D721Med (cell line): ENCODE results near the gene MEF2B.

Experiments
- DNase-seq: peaks from one replicate; pipeline ENCODE4 v3.0.0; 2011; ENCODE audit warnings: low spot score; ENCODE audit not compliant: insufficient read length
- FAIRE-seq: peaks from 2 replicates; lab custom pipeline; 2011; peaks lifted over from hg19 to GRCh38; lab: Jason Lieb, UNC
- CTCF ChIP-seq: IDR thresholded peaks from 2 replicates; pipeline ENCODE4 v1.5.1; 2012; ENCODE audit warnings: mild to moderate bottlenecking, control low read depth; ENCODE audit not compliant: insufficient read depth; ENCODE audit errors: missing control alignments

The MEF2B gene

GRCh38 chr19:19192910-19193423 is 22.9 kb upstream of the MEF2B start:
- TF ChIP-seq CTCF = no peak
- DNase-seq = no peak
- FAIRE-seq = no peak

GRCh38 chr19:19192078-19192882 is 22.2 kb upstream of the MEF2B start, which contains the start of the genes BORCS8 and RFXANK:
Gene BORCS8 (minus strand): TSS chr19:19192152. CDS start chr19:19192117, 35 bp downstream.
Gene RFXANK (plus strand): TSS chr19:19192258. CDS start chr19:19193947, 1,689 bp downstream.
- FAIRE-seq (no peak), DNase-seq (peak; percentile 92)
- TF ChIP-seq CTCF = no peak

GRCh38 chr19:19191768-19192077 is 21.7 kb upstream of the MEF2B start:
- no peak for TF ChIP-seq CTCF
- no peak for FAIRE-seq
- no peak for DNase-seq

GRCh38 chr19:19186742-19187141 is 16.7 kb upstream of the MEF2B start:
- FAIRE-seq (no peak), DNase-seq (no peak)
- TF ChIP-seq CTCF = no peak

GRCh38 chr19:19185853-19186740 is 16.0 kb upstream of the MEF2B start:
- FAIRE-seq (no peak), DNase-seq (no peak)

GRCh38 chr19:19181488-19181998 is 11.5 kb upstream of the MEF2B start:
- DNase-seq (no peak), FAIRE-seq (no peak)
- TF ChIP-seq CTCF = no peak

More at GRCh38 chr19:19185853-19186740, 16.0 kb upstream of the MEF2B start:
- peak; percentile 65 for TF ChIP-seq CTCF
